Naive thymus-derived CD4-positive, alpha-beta T cell (primary cell): ENCODE data around the gene U2AF2. TPM values are rescaled to one million over a fixed set of nuclear protein-coding genes. Genes with fewer than 3 reads are reported as not detected.

Experiments
- ATAC-seq: fragments of 150-1000 bp; cut with Tn5 transposase; 2 replicates; pipeline ENCODE4 v1.10.0; 2021; ENCODE audit warnings: mild to moderate bottlenecking, moderate library complexity
- CTCF ChIA-PET: fragments of 350-600 bp; sonication (Branson Sonifier 250); formaldehyde crosslinking; loops from one replicate; lab custom pipeline; 2021; ENCODE audit warnings: antibody characterized with exemption; lab: Charles Lee
- POLR2A ChIA-PET: fragments of 350-600 bp; sonication (Branson Sonifier 250); formaldehyde crosslinking; loops from one replicate; lab custom pipeline; 2021; ENCODE audit warnings: antibody characterized with exemption, inconsistent platforms; lab: Charles Lee
- DNase-seq, 9 donors: peaks; one replicate each; pipeline versions ENCODE4 v3.0.0 to v3.0.0-alpha.2; 2020 to 2022; ENCODE audit warnings: mixed read lengths in 1 of 9
- H3K27ac ChIP-seq: one replicate; pipeline ENCODE4 v1.7.0; 2013; ENCODE audit warnings: mild to moderate bottlenecking, low read depth, low read length, moderate library complexity
- H3K27me3 ChIP-seq, 2 donors: one replicate each; pipeline ENCODE4 v1.7.0; 2013; ENCODE audit warnings: low read length in 2 of 2, mild to moderate bottlenecking in 2 of 2, moderate library complexity in 2 of 2; ENCODE audit not compliant: control insufficient read depth in 2 of 2, insufficient read depth in 2 of 2
- H3K36me3 ChIP-seq, 3 experiments: 1 replicate in 2 of 3; 2 replicates in 1 of 3; pipeline ENCODE4 v1.7.0; 2013; ENCODE audit warnings: low read length in 3 of 3, mild to moderate bottlenecking in 3 of 3, moderate library complexity in 1 of 3; ENCODE audit not compliant: insufficient read depth in 3 of 3, control insufficient read depth in 2 of 3
- H3K4me1 ChIP-seq, 2 donors: one replicate each; pipeline ENCODE4 v1.7.0; 2013; ENCODE audit warnings: low read length in 2 of 2, mild to moderate bottlenecking in 2 of 2, moderate library complexity in 1 of 2; ENCODE audit not compliant: control insufficient read depth in 2 of 2, insufficient read depth in 2 of 2
- H3K4me3 ChIP-seq: 2 replicates; pipeline ENCODE4 v1.7.0; 2013; ENCODE audit warnings: mild to moderate bottlenecking, low read length
- H3K9me3 ChIP-seq, 3 experiments: 1 replicate in 2 of 3; 2 replicates in 1 of 3; pipeline ENCODE4 v1.7.0; 2013; ENCODE audit warnings: low read length in 3 of 3; ENCODE audit not compliant: control insufficient read depth in 2 of 3
- H3K27ac Mint-ChIP-seq, 9 donors: one replicate each; pipeline ENCODE4 v1.8.0; 2020 to 2022; ENCODE audit warnings: mixed read lengths in 9 of 9, mild to moderate bottlenecking in 8 of 9, moderate library complexity in 5 of 9, inconsistent platforms in 2 of 9
- H3K27me3 Mint-ChIP-seq, 5 donors: one replicate each; pipeline ENCODE4 v1.8.0; 2021 to 2022; ENCODE audit warnings: mixed read lengths in 5 of 5, mild to moderate bottlenecking in 1 of 5
- H3K36me3 Mint-ChIP-seq, 5 donors: one replicate each; pipeline ENCODE4 v1.8.0; 2020 to 2022; ENCODE audit warnings: mixed read lengths in 5 of 5, mild to moderate bottlenecking in 3 of 5, inconsistent platforms in 1 of 5
- H3K4me1 Mint-ChIP-seq, 7 donors: one replicate each; pipeline ENCODE4 v1.8.0; 2020 to 2022; ENCODE audit warnings: mixed read lengths in 7 of 7, mild to moderate bottlenecking in 3 of 7, inconsistent platforms in 1 of 7
- H3K4me3 Mint-ChIP-seq, 10 donors: one replicate each; pipeline ENCODE4 v1.8.0; 2020 to 2022; ENCODE audit warnings: mild to moderate bottlenecking in 10 of 10, mixed read lengths in 10 of 10, moderate library complexity in 6 of 10, inconsistent platforms in 2 of 10
- H3K9me3 Mint-ChIP-seq, 11 donors: one replicate each; pipeline ENCODE4 v1.8.0; 2020 to 2022; ENCODE audit warnings: mixed read lengths in 11 of 11, mild to moderate bottlenecking in 4 of 11, inconsistent platforms in 1 of 11, moderate library complexity in 1 of 11
- intact Hi-C, 2 donors: fragments of 100-400 bp; cut with micrococcal nuclease; formaldehyde crosslinking; loops; one replicate each; pipeline ENCODE4 v1.15.1; 2023
- polyA plus RNA-seq, 2 donors: library from polyadenylated mRNA; unstranded; fragments of 300-500 nt; fragmentation: Illumina TruSeq; gene quantifications; one replicate each; pipeline ENCODE4 v1.2.3, GENCODE V29; 2021
- total RNA-seq, 6 experiments: library from RNA in 5 of 6; stranded (reverse) in 5 of 6; gene quantifications; 1 replicate in 5 of 6; 2 replicates in 1 of 6; pipeline ENCODE4 v1.2.3 and lab custom pipeline; 2021 to 2026

The U2AF2 gene
- total and polyA plus RNA-seq, 7 experiments from 2014 or later: 5.7 to 284 (median 256) TPM

GRCh38 chr19:55670280-55671053, 15.6 kb downstream of the U2AF2 start:
- Histone ChIP-seq H3K4me1 (peaks cover 7 to 13% of the 10 kb centered on the region in 2 donors), H3K9me3 (no peaks in the 10 kb centered on the region), H3K4me3 (no peak overlapping the region), H3K27ac (no peak overlapping the region), H3K27me3 (no peaks in the 10 kb centered on the region), H3K36me3 (peaks cover 11 to 78% (median 35%) of the 10 kb centered on the region in 3 experiments)
- Mint-ChIP-seq H3K27me3 (no peaks in the 10 kb centered on the region), H3K9me3 (no peaks in the 10 kb centered on the region), H3K36me3 (peaks cover 0 to 17% (median 5%) of the 10 kb centered on the region in 5 donors), H3K4me1 (peaks cover 16 to 47% (median 32%) of the 10 kb centered on the region in 7 donors), H3K4me3 (no peak overlapping the region), H3K27ac (peak overlapping the region in 2 of 9 donors; percentile 45 to 59)
- ChIA-PET CTCF (interaction anchor here (1.1 to 1.3 kb wide), 4 partner anchors 13 to 64 kb away, joined by 3 to 7 read pairs (median 6); no protein-coding TSS in a partner anchor), POLR2A (interaction anchor here (1.0 to 1.1 kb wide), 3 partner anchors 13 to 31 kb away, joined by 3 to 6 read pairs (median 3); no protein-coding TSS in a partner anchor)
- DNase-seq: no peak
- no peak for ATAC-seq
- intact Hi-C loops: loop anchor here in 1 of 2 donors (1.0 kb wide), 1 partner anchor 38 kb away; no protein-coding TSS in a partner anchor

GRCh38 chr19:55671054-55671378, 16.2 kb downstream of the U2AF2 start:
- DNase-seq (no peak), ATAC-seq (no peak)
- no peaks in the 10 kb centered on the region for H3K9me3 Mint-ChIP-seq
- Histone ChIP-seq H3K9me3 (no peaks in the 10 kb centered on the region), H3K4me3 (no peak overlapping the region), H3K27me3 (no peaks in the 10 kb centered on the region), H3K36me3 (peaks cover 11 to 72% (median 31%) of the 10 kb centered on the region in 3 experiments), H3K27ac (no peak overlapping the region), H3K4me1 (peaks cover 12 to 17% of the 10 kb centered on the region in 2 donors)
- peak overlapping the region in 3 of 9 donors; percentile 38 to 59 (median 45) for H3K27ac Mint-ChIP-seq
- intact Hi-C loops: loop anchor here in 1 of 2 donors (1.0 kb wide), 1 partner anchor 39 kb away; no protein-coding TSS in a partner anchor
- ChIA-PET POLR2A (interaction anchor here (1.0 to 1.1 kb wide), 3 partner anchors 13 to 31 kb away, joined by 3 to 6 read pairs (median 3); no protein-coding TSS in a partner anchor), CTCF (interaction anchor here (1.1 to 1.3 kb wide), 4 partner anchors 14 to 64 kb away, joined by 3 to 7 read pairs (median 6); no protein-coding TSS in a partner anchor)
- H3K36me3 Mint-ChIP-seq: peaks cover 0 to 17% (median 4%) of the 10 kb centered on the region in 5 donors
- H3K4me1 Mint-ChIP-seq: peaks cover 16 to 49% (median 37%) of the 10 kb centered on the region in 7 donors
- H3K27me3 Mint-ChIP-seq: no peaks in the 10 kb centered on the region
- H3K4me3 Mint-ChIP-seq: peak overlapping the region in 1 of 10 donors; percentile 23

GRCh38 chr19:55672418-55672817, 17.6 kb downstream of the U2AF2 start:
- Histone ChIP-seq H3K9me3 (no peaks in the 10 kb centered on the region), H3K36me3 (peaks cover 11 to 58% (median 20%) of the 10 kb centered on the region in 3 experiments), H3K4me1 (peaks cover 25 to 31% of the 10 kb centered on the region in 2 donors), H3K4me3 (no peak overlapping the region), H3K27ac (no peak overlapping the region), H3K27me3 (no peaks in the 10 kb centered on the region)
- DNase-seq (no peak), ATAC-seq (no peak)
- CTCF ChIA-PET: interaction anchor here (0.6 to 0.7 kb wide), 2 partner anchors 107 to 1282 kb away, joined by 5 to 7 read pairs; no protein-coding TSS in a partner anchor
- Mint-ChIP-seq H3K27me3 (no peaks in the 10 kb centered on the region), H3K36me3 (peaks cover 0 to 15% (median 4%) of the 10 kb centered on the region in 5 donors), H3K27ac (peak overlapping the region in 6 of 9 donors; percentile 25 to 73 (median 66)), H3K9me3 (no peaks in the 10 kb centered on the region), H3K4me3 (peak overlapping the region in 2 of 10 donors; percentile 23 to 29), H3K4me1 (peaks cover 29 to 54% (median 41%) of the 10 kb centered on the region in 7 donors)
- intact Hi-C loops: no loop called here
- POLR2A ChIA-PET: interaction anchor here (1.0 kb wide), 1 partner anchor 16 kb away, joined by 3 read pairs; no protein-coding TSS in a partner anchor

GRCh38 chr19:55673465-55673864, 18.6 kb downstream of the U2AF2 start:
- Mint-ChIP-seq H3K36me3 (peaks cover 0 to 20% (median 4%) of the 10 kb centered on the region in 5 donors), H3K4me3 (peak overlapping the region in 8 of 10 donors; percentile 2 to 59 (median 30)), H3K27ac (peak overlapping the region in 7 of 9 donors; percentile 24 to 93 (median 73)), H3K27me3 (no peaks in the 10 kb centered on the region), H3K9me3 (no peaks in the 10 kb centered on the region), H3K4me1 (peaks cover 37 to 61% (median 49%) of the 10 kb centered on the region in 7 donors)
- ChIA-PET CTCF (interaction anchor here (0.7 to 1.0 kb wide), 3 partner anchors 16 to 47 kb away, joined by 3 to 5 read pairs (median 3); no protein-coding TSS in a partner anchor), POLR2A (interaction anchor here (1.0 to 1.1 kb wide), 2 partner anchors 17 to 19 kb away, joined by 3 to 6 read pairs; partner anchors contain the start of gene U2AF2)
- ATAC-seq (no peak), DNase-seq (no peak)
- peaks cover 26 to 31% of the 10 kb centered on the region in 2 donors for H3K4me1 ChIP-seq
- H3K27me3 ChIP-seq: no peaks in the 10 kb centered on the region
- no peaks in the 10 kb centered on the region for H3K9me3 ChIP-seq
- intact Hi-C loops: no loop called here
- peak overlapping the region; percentile 46 for H3K27ac ChIP-seq
- no peak overlapping the region for H3K4me3 ChIP-seq
- H3K36me3 ChIP-seq: peaks cover 9 to 58% (median 19%) of the 10 kb centered on the region in 3 experiments

- DNase-seq: no peak
- Mint-ChIP-seq H3K27ac (peak overlapping the region in 7 of 9 donors; percentile 24 to 93 (median 73)), H3K4me3 (peak overlapping the region in 8 of 10 donors; percentile 2 to 59 (median 30)), H3K9me3 (no peaks in the 10 kb centered on the region), H3K4me1 (peaks cover 41 to 65% (median 54%) of the 10 kb centered on the region in 7 donors), H3K36me3 (peaks cover 0 to 24% (median 4%) of the 10 kb centered on the region in 5 donors), H3K27me3 (no peaks in the 10 kb centered on the region)
- ChIA-PET POLR2A (interaction anchor here (1.1 to 1.2 kb wide), 2 partner anchors 17 to 19 kb away, joined by 5 to 6 read pairs; partner anchors contain the start of gene U2AF2), CTCF (interaction anchor here (0.7 to 1.0 kb wide), 3 partner anchors 17 to 47 kb away, joined by 3 to 5 read pairs (median 3); no protein-coding TSS in a partner anchor)
- Histone ChIP-seq H3K27ac (peak overlapping the region; percentile 84), H3K27me3 (no peaks in the 10 kb centered on the region), H3K4me3 (no peak overlapping the region), H3K36me3 (peaks cover 5 to 58% (median 15%) of the 10 kb centered on the region in 3 experiments), H3K9me3 (no peaks in the 10 kb centered on the region), H3K4me1 (peaks cover 26 to 31% of the 10 kb centered on the region in 2 donors)
- intact Hi-C loops: no loop called here
- no peak for ATAC-seq
Measured at GRCh38 chr19:55673889-55674288, 19.1 kb downstream of the U2AF2 start.

- H3K27me3 ChIP-seq: no peaks in the 10 kb centered on the region
- H3K36me3 ChIP-seq: peaks cover 3 to 58% (median 10%) of the 10 kb centered on the region in 3 experiments
- intact Hi-C loops: no loop called here
- peak overlapping the region in 8 of 9 donors; percentile 74 to 99 (median 90) for H3K27ac Mint-ChIP-seq
- peak overlapping the region; percentile 84 for H3K27ac ChIP-seq
- H3K27me3 Mint-ChIP-seq: no peaks in the 10 kb centered on the region
- peaks cover 0 to 28% (median 4%) of the 10 kb centered on the region in 5 donors for H3K36me3 Mint-ChIP-seq
- H3K9me3 Mint-ChIP-seq: no peaks in the 10 kb centered on the region
- DNase-seq (no peak), ATAC-seq (no peak)
- H3K4me3 Mint-ChIP-seq: peak overlapping the region in 9 of 10 donors; percentile 14 to 99 (median 75)
- H3K4me1 ChIP-seq: peaks cover 26 to 31% of the 10 kb centered on the region in 2 donors
- H3K4me1 Mint-ChIP-seq: peaks cover 45 to 71% (median 58%) of the 10 kb centered on the region in 7 donors
- CTCF ChIA-PET: interaction anchor here (0.7 kb wide), 1 partner anchor 8 kb away, joined by 3 read pairs; no protein-coding TSS in a partner anchor
- POLR2A ChIA-PET: interaction anchor here (0.7 to 1.2 kb wide), 2 partner anchors 18 to 20 kb away, joined by 4 to 5 read pairs; partner anchors contain the start of gene U2AF2
- H3K4me3 ChIP-seq: peak overlapping the region; percentile 72
- no peaks in the 10 kb centered on the region for H3K9me3 ChIP-seq
Measured at GRCh38 chr19:55674459-55674840, 19.6 kb downstream of the U2AF2 start.
